HEK293 (cell line): Measurements from ENCODE around the gene KIF13A.

ENCODE experiments used
- CTCF ChIA-PET: fragments of 350-600 bp; formaldehyde crosslinking; extraction: SDS; loops from one replicate; lab custom pipeline; 2021; ENCODE audit warnings: antibody characterized with exemption; lab: Yijun Ruan, JAX
- POLR2A ChIA-PET: fragments of 300-600 bp; formaldehyde crosslinking; extraction: SDS; loops from one replicate; lab custom pipeline; 2020; ENCODE audit warnings: antibody characterized with exemption, inconsistent platforms; lab: Yijun Ruan, JAX
- H3K27ac ChIP-seq: fragments of 200-500 bp; sonication (Bioruptor generic); 2 replicates; pipeline ENCODE4 v1.5.1; 2014; ENCODE audit warnings: low read depth, low read length, control low read depth, inconsistent platforms; ENCODE audit errors: extremely low read depth
- H3K36me3 ChIP-seq, 2 experiments: fragments of 200-500 bp in 1 of 2; sonication (Bioruptor generic) in 1 of 2; 1 replicate in 1 of 2; 2 replicates in 1 of 2; pipeline ENCODE4 v1.5.1; 2014 to 2017; ENCODE audit warnings: inconsistent platforms in 2 of 2, low read length in 2 of 2; ENCODE audit not compliant: control insufficient read depth in 2 of 2, insufficient read depth in 1 of 2
- H3K4me1 ChIP-seq: fragments of 200-500 bp; sonication (Bioruptor generic); 2 replicates; pipeline ENCODE4 v1.5.1; 2014; ENCODE audit warnings: mild to moderate bottlenecking, low read length, inconsistent platforms; ENCODE audit not compliant: control insufficient read depth, insufficient read depth
- H3K4me3 ChIP-seq: 2 replicates; pipeline ENCODE4 v1.5.1; 2011; ENCODE audit warnings: low read depth, mild to moderate bottlenecking, control low read depth, low read length, moderate library complexity
- H3K9me3 ChIP-seq: fragments of 200-500 bp; sonication (Bioruptor generic); 2 replicates; pipeline ENCODE4 v1.5.1; 2014; ENCODE audit warnings: low read depth, low read length, inconsistent platforms; ENCODE audit not compliant: control insufficient read depth, insufficient read depth
- ATF2 ChIP-seq: fragments of 450-650 bp; formaldehyde crosslinking; IDR thresholded peaks from 2 replicates; pipeline ENCODE4 v1.5.1; 2016; ENCODE audit warnings: missing biosample characterization, missing genetic modification characterization, low read depth
- BCL11A ChIP-seq: fragments of 450-650 bp; formaldehyde crosslinking; IDR thresholded peaks from 2 replicates; pipeline ENCODE4 v1.5.1; 2016; ENCODE audit warnings: low read depth, missing biosample characterization, missing genetic modification characterization
- HIC1 ChIP-seq: fragments of 450-650 bp; formaldehyde crosslinking; IDR thresholded peaks from 2 replicates; pipeline ENCODE4 v1.5.1; 2016; ENCODE audit warnings: missing biosample characterization, missing genetic modification characterization
- REPIN1 ChIP-seq: fragments of 450-650 bp; formaldehyde crosslinking; IDR thresholded peaks from 2 replicates; pipeline ENCODE4 v1.5.1; 2017; ENCODE audit warnings: missing biosample characterization, missing genetic modification characterization, low read depth
- ZBTB8A ChIP-seq: fragments of 450-650 bp; formaldehyde crosslinking; IDR thresholded peaks from 2 replicates; pipeline ENCODE4 v1.5.1; 2016; ENCODE audit warnings: missing biosample characterization, missing genetic modification characterization
- ZFP41 ChIP-seq: fragments of 450-650 bp; formaldehyde crosslinking; IDR thresholded peaks from 2 replicates; pipeline ENCODE4 v1.5.1; 2016; ENCODE audit warnings: missing biosample characterization, missing genetic modification characterization, borderline replicate concordance
- ZNF114 ChIP-seq: fragments of 450-650 bp; formaldehyde crosslinking; IDR thresholded peaks from 2 replicates; pipeline ENCODE4 v1.5.0; 2017; ENCODE audit warnings: missing biosample characterization, missing genetic modification characterization
- ZNF121 ChIP-seq: fragments of 450-650 bp; formaldehyde crosslinking; IDR thresholded peaks from 2 replicates; pipeline ENCODE4 v1.5.1; 2016; ENCODE audit warnings: missing biosample characterization, missing genetic modification characterization
- ZNF140 ChIP-seq: fragments of 450-650 bp; formaldehyde crosslinking; IDR thresholded peaks from 2 replicates; pipeline ENCODE4 v1.5.1; 2016; ENCODE audit warnings: missing biosample characterization, missing genetic modification characterization
- ZNF157 ChIP-seq: fragments of 450-650 bp; formaldehyde crosslinking; IDR thresholded peaks from 2 replicates; pipeline ENCODE4 v1.5.1; 2016; ENCODE audit warnings: missing biosample characterization, missing genetic modification characterization
- ZNF184 ChIP-seq: fragments of 450-650 bp; IDR thresholded peaks from 2 replicates; pipeline ENCODE4 v1.5.1; 2018; ENCODE audit warnings: missing biosample characterization, mild to moderate bottlenecking, missing genetic modification characterization
- ZNF248 ChIP-seq: fragments of 450-650 bp; formaldehyde crosslinking; IDR thresholded peaks from 2 replicates; pipeline ENCODE4 v1.5.1; 2017; ENCODE audit warnings: missing biosample characterization, missing genetic modification characterization
- ZNF274 ChIP-seq, 2 experiments: fragments of 200-500 bp in 1 of 2; fragments of 450-650 bp in 1 of 2; sonication (Bioruptor generic) in 1 of 2; formaldehyde crosslinking in 1 of 2; IDR thresholded peaks; 2 replicates each; pipeline versions ENCODE4 v1.5.1 to v1.6.1; 2014 to 2016; ENCODE audit warnings: borderline replicate concordance in 1 of 2, inconsistent platforms in 1 of 2, low read length in 1 of 2, missing biosample characterization in 1 of 2, missing genetic modification characterization in 1 of 2
- ZNF341 ChIP-seq: fragments of 450-650 bp; formaldehyde crosslinking; IDR thresholded peaks from 2 replicates; pipeline ENCODE4; 2016; ENCODE audit warnings: low read depth, missing biosample characterization, missing genetic modification characterization
- ZNF394 ChIP-seq: fragments of 450-650 bp; formaldehyde crosslinking; IDR thresholded peaks from 2 replicates; pipeline ENCODE4 v1.5.1; 2016; ENCODE audit warnings: missing biosample characterization, missing genetic modification characterization, mild to moderate bottlenecking, moderate library complexity, borderline replicate concordance
- ZNF416 ChIP-seq: fragments of 450-650 bp; formaldehyde crosslinking; IDR thresholded peaks from 2 replicates; pipeline ENCODE4 v1.5.1; 2016; ENCODE audit warnings: missing biosample characterization, missing genetic modification characterization
- ZNF544 ChIP-seq: fragments of 450-650 bp; formaldehyde crosslinking; IDR thresholded peaks from 2 replicates; pipeline ENCODE4 v1.5.0; 2017; ENCODE audit warnings: missing biosample characterization, missing genetic modification characterization
- ZNF548 ChIP-seq: fragments of 450-650 bp; formaldehyde crosslinking; IDR thresholded peaks from 2 replicates; pipeline ENCODE4 v1.5.1; 2016; ENCODE audit warnings: missing biosample characterization, missing genetic modification characterization
- ZNF600 ChIP-seq: fragments of 450-650 bp; formaldehyde crosslinking; IDR thresholded peaks from 2 replicates; pipeline ENCODE4 v1.5.1; 2016; ENCODE audit warnings: missing biosample characterization, missing genetic modification characterization
- ZXDB ChIP-seq: fragments of 450-650 bp; formaldehyde crosslinking; IDR thresholded peaks from 2 replicates; pipeline ENCODE4 v1.5.1; 2016; ENCODE audit warnings: missing biosample characterization, missing genetic modification characterization
- TF ChIP-seq, protein P1 (sequence below): fragments of 450-650 bp; formaldehyde crosslinking; IDR thresholded peaks from 2 replicates; pipeline ENCODE4; 2016; ENCODE audit warnings: missing biosample characterization, missing genetic modification characterization
- TF ChIP-seq, protein P2 (sequence below): fragments of 450-650 bp; formaldehyde crosslinking; IDR thresholded peaks from 2 replicates; pipeline ENCODE4 v1.5.1; 2017; ENCODE audit warnings: missing biosample characterization, missing genetic modification characterization
- TF ChIP-seq, protein P3 (sequence below): fragments of 450-650 bp; formaldehyde crosslinking; IDR thresholded peaks from 2 replicates; pipeline ENCODE4 v1.5.1; 2017; ENCODE audit warnings: missing biosample characterization, missing genetic modification characterization

KIF13A gene

DNA sequence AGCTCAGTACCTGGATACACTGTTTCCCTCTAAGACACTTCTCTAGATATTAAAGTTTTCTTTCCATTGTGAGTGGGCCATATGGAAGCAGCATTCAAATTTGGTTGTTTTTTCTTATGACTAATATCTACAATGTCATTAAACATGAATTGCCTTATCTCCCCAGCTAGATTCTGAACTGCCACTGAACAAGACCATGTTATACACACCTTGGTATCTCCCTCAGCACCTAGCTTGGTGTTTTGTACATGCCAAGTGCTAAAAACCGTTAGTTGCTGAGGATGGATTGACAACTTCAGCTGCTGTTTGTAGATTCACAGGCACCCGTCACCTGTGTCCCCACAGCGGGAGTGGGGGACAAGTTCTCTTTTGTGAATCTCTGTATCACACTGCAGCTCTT lies 131.1 kb downstream of the KIF13A start:
- Histone ChIP-seq H3K36me3 (no peaks in the 10 kb centered on the region), H3K9me3 (no peaks in the 10 kb centered on the region)
- no peak for TF ChIP-seq ZNF548
- TF ChIP-seq, protein P1, sequence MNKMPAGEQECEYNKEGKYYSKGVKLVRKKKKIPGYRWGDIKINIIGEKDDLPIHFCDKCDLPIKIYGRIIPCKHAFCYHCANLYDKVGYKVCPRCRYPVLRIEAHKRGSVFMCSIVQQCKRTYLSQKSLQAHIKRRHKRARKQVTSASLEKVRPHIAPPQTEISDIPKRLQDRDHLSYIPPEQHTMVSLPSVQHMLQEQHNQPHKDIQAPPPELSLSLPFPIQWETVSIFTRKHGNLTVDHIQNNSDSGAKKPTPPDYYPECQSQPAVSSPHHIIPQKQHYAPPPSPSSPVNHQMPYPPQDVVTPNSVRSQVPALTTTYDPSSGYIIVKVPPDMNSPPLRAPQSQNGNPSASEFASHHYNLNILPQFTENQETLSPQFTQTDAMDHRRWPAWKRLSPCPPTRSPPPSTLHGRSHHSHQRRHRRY (tag by site-specific recombination): no peak
- TF ChIP-seq, all 188 proteins: peak for 0
- POLR2A ChIA-PET: no interaction called here
- no peak overlapping the region for H3K4me3 ChIP-seq
- no peak overlapping the region for H3K27ac ChIP-seq
- H3K4me1 ChIP-seq: 0 out of 2 replicates have a peak, but pooled peaks cover 3% of the 10 kb centered on the region
- CTCF ChIA-PET: interaction anchor here (0.5 to 0.7 kb wide), 2 partner anchors 353 to 655 kb away, joined by 3 read pairs; no protein-coding TSS in a partner anchor

DNA sequence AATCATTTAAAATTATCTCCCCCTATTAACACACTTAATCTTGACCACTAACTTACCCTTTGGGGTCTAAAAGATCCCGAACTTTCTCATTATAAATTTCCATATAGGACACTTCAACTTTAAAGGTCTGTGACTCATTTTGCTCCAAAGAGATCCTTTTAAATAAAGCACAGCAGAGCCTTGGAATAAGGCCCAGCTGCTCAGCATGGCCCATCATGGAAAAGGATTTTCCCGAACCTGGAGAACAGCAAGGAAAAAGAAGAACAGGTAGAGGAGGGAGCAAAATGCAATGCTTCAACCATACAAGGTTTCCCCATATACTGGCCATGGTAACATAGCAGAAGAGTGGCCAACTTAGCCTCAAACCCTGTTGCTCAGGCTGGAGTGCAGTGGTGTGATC lies 132.1 kb downstream of the KIF13A start:
- ChIA-PET POLR2A (no interaction called here), CTCF (no interaction called here)
- no peaks in the 10 kb centered on the region for H3K36me3 ChIP-seq
- TF ChIP-seq ZNF184 (tag by site-specific recombination): no peak
- TF ChIP-seq ZNF140 (tag by site-specific recombination): no peak
- no peak for TF ChIP-seq ZNF341 (tag by site-specific recombination)
- TF ChIP-seq ZFP41 (tag by site-specific recombination): no peak
- no peak for TF ChIP-seq BCL11A (tag by site-specific recombination)
- TF ChIP-seq ZXDB: no peak
- no peak for TF ChIP-seq ZNF114 (tag by site-specific recombination)
- no peak for TF ChIP-seq ZNF416 (tag by site-specific recombination)
- TF ChIP-seq ZNF248 (tag by site-specific recombination): no peak
- TF ChIP-seq ZNF394 (tag by site-specific recombination): no peak
- TF ChIP-seq ZNF121 (tag by site-specific recombination): no peak
- TF ChIP-seq, protein P2, sequence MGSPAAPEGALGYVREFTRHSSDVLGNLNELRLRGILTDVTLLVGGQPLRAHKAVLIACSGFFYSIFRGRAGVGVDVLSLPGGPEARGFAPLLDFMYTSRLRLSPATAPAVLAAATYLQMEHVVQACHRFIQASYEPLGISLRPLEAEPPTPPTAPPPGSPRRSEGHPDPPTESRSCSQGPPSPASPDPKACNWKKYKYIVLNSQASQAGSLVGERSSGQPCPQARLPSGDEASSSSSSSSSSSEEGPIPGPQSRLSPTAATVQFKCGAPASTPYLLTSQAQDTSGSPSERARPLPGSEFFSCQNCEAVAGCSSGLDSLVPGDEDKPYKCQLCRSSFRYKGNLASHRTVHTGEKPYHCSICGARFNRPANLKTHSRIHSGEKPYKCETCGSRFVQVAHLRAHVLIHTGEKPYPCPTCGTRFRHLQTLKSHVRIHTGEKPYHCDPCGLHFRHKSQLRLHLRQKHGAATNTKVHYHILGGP (tag by site-specific recombination): no peak
- TF ChIP-seq ZNF600 (tag by site-specific recombination): no peak
- TF ChIP-seq REPIN1 (tag by site-specific recombination): no peak
- TF ChIP-seq ZNF544 (tag by site-specific recombination): no peak
- no peak for TF ChIP-seq ZNF274 (IDR thresholded peaks at IDR 0.05; ENCODE audit: low read length)
- no peak for TF ChIP-seq ZNF274 (tag by site-specific recombination; IDR thresholded peaks at IDR 0.05; ENCODE audit: borderline replicate concordance)
- TF ChIP-seq, protein P3, sequence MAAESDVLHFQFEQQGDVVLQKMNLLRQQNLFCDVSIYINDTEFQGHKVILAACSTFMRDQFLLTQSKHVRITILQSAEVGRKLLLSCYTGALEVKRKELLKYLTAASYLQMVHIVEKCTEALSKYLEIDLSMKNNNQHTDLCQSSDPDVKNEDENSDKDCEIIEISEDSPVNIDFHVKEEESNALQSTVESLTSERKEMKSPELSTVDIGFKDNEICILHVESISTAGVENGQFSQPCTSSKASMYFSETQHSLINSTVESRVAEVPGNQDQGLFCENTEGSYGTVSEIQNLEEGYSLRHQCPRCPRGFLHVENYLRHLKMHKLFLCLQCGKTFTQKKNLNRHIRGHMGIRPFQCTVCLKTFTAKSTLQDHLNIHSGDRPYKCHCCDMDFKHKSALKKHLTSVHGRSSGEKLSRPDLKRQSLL (tag by site-specific recombination): no peak
- H3K4me3 ChIP-seq: no peak overlapping the region
- H3K27ac ChIP-seq: no peak overlapping the region
- H3K9me3 ChIP-seq: no peaks in the 10 kb centered on the region
- 0 out of 2 replicates have a peak, but pooled peaks cover 3% of the 10 kb centered on the region for H3K4me1 ChIP-seq

GRCh38 chr6:17853533-17853932 lies 133.9 kb downstream of the KIF13A start:
- ChIA-PET CTCF (interaction anchor here (0.6 kb wide), 1 partner anchor 15 kb away, joined by 3 read pairs; no protein-coding TSS in a partner anchor), POLR2A (interaction anchor here (0.6 kb wide), 1 partner anchor 8 kb away, joined by 7 read pairs; no protein-coding TSS in a partner anchor)
- no peak overlapping the region for H3K27ac ChIP-seq
- peaks cover 5 to 8% of the 10 kb centered on the region in 2 experiments; a peak in 2 of 3 replicates for H3K36me3 ChIP-seq
- H3K9me3 ChIP-seq: no peaks in the 10 kb centered on the region
- 0 out of 2 replicates have a peak, but pooled peaks cover 3% of the 10 kb centered on the region for H3K4me1 ChIP-seq
- no peak for TF ChIP-seq ZNF157 (tag by site-specific recombination)
- no peak for TF ChIP-seq ZBTB8A (tag by site-specific recombination)
- no peak for TF ChIP-seq HIC1
- peak; percentile 78; the same call in 1 of the 2 replicates for TF ChIP-seq ATF2 (tag by site-specific recombination)
- no peak overlapping the region for H3K4me3 ChIP-seq
